K562 (cell line): ENCODE results near the gene ZNF296. TPM values are rescaled to one million over a fixed set of nuclear protein-coding genes. Genes with fewer than 3 reads are reported as not detected.

ENCODE experiments used
- ATF7 ChIP-seq: fragments of 450-650 bp; IDR thresholded peaks from 2 replicates; pipeline ENCODE4 v1.7.1; 2014; ENCODE audit warnings: mild to moderate bottlenecking, moderate library complexity
- FOXM1 ChIP-seq, 2 experiments: fragments of 450-650 bp in 1 of 2; sonication (generic) in 1 of 2; formaldehyde crosslinking in 1 of 2; IDR thresholded peaks; 2 replicates each; pipeline versions ENCODE4 v1.6.1 to v1.9.0; 2017 to 2022; ENCODE audit warnings: low read depth in 2 of 2, mild to moderate bottlenecking in 2 of 2, missing genetic modification reagents in 1 of 2, moderate library complexity in 1 of 2
- MAZ ChIP-seq, 2 experiments: fragments of 450-650 bp in 1 of 2; sonication (generic) in 1 of 2; formaldehyde crosslinking; IDR thresholded peaks in 1 of 2; conservative IDR thresholded peaks in 1 of 2; 2 replicates each; pipeline versions ENCODE4 v1.4.0 to v1.5.0; 2020; ENCODE audit warnings: mild to moderate bottlenecking in 1 of 2, missing genetic modification reagents in 1 of 2
- MCM5 ChIP-seq: fragments of 450-650 bp; IDR thresholded peaks from 2 replicates; pipeline ENCODE4 v1.6.1; 2016; ENCODE audit warnings: low read depth
- NR4A1 ChIP-seq, 2 experiments: fragments of 250-450 bp in 1 of 2; fragments of 450-650 bp in 1 of 2; sonication (Bioruptor Pico) in 1 of 2; IDR thresholded peaks; 2 replicates each; pipeline versions ENCODE4 v1.4.0 to v1.6.1; 2016 to 2020; ENCODE audit warnings: mild to moderate bottlenecking in 2 of 2, missing compliant biosample characterization in 1 of 2, missing genetic modification characterization in 1 of 2, moderate library complexity in 1 of 2
- NUFIP1 ChIP-seq: fragments of 450-650 bp; IDR thresholded peaks from 2 replicates; pipeline ENCODE4 v1.6.1; 2018; ENCODE audit not compliant: partially characterized antibody
- PCBP1 ChIP-seq: fragments of 200-400 bp; formaldehyde crosslinking; IDR thresholded peaks from 2 replicates; pipeline ENCODE4 v1.6.1; 2018; ENCODE audit warnings: mild to moderate bottlenecking, low read depth, low read length; ENCODE audit not compliant: poor library complexity, severe bottlenecking
- PHF21A ChIP-seq: fragments of 450-650 bp; IDR thresholded peaks from 2 replicates; pipeline ENCODE4 v1.6.1; 2017; ENCODE audit warnings: low read depth, borderline replicate concordance
- POLR3A ChIP-seq: IDR thresholded peaks from 2 replicates; pipeline ENCODE4 v1.6.1; 2011; ENCODE audit warnings: borderline replicate concordance, mild to moderate bottlenecking, moderate library complexity; ENCODE audit not compliant: insufficient read length, insufficient read depth; ENCODE audit errors: extremely low read depth
- TCF7 ChIP-seq: sonication (generic); IDR thresholded peaks from 2 replicates; pipeline ENCODE4 v1.6.1; 2016; ENCODE audit warnings: antibody characterized with exemption, borderline replicate concordance
- ZNF212 ChIP-seq: fragments of 450-650 bp; formaldehyde crosslinking; IDR thresholded peaks from 2 replicates; pipeline ENCODE4 v1.4.0; 2020; ENCODE audit warnings: mild to moderate bottlenecking
- ZNF586 ChIP-seq: fragments of 450-650 bp; formaldehyde crosslinking; conservative IDR thresholded peaks from 2 replicates; pipeline ENCODE4 v1.4.0; 2020; ENCODE audit warnings: mild to moderate bottlenecking, moderate library complexity
- polyA plus RNA-seq, 8 experiments: library from polyadenylated mRNA; depleted of rRNA in 4 of 8; stranded (reverse) in 5 of 8; unstranded in 3 of 8; fragments of >200 nt; fragmentation: Nextera tagmentation in 2 of 8; fragmentation: Illumina TruSeq in 1 of 8; extraction: Ambion mirVana in 2 of 8; extraction: Trizol in 1 of 8; gene quantifications; 2 replicates each; pipeline versions ENCODE4 v1.2.1 to v1.2.3, GENCODE V29; 2011 to 2014; ENCODE audit warnings: inconsistent platforms in 1 of 8, missing spikeins in 1 of 8
- total RNA-seq, 7 experiments: library from RNA; depleted of rRNA in 6 of 7; stranded (reverse); fragments of >200 nt in 6 of 7; fragmentation: Illumina TruSeq in 2 of 7; extraction: Trizol in 2 of 7; gene quantifications; 2 replicates each; pipeline versions ENCODE4 v1.2.1 to v1.2.3, GENCODE V29; 2011 to 2021; ENCODE audit warnings: low replicate concordance in 1 of 7
- TF ChIP-seq, protein P1 (sequence below): fragments of 250-450 bp; sonication (Bioruptor Pico); IDR thresholded peaks from 2 replicates; pipeline ENCODE4 v1.4.0; 2020
- TF ChIP-seq, protein P2 (sequence below): fragments of 250-450 bp; sonication (Bioruptor Pico); IDR thresholded peaks from 2 replicates; pipeline ENCODE4 v1.8.0; 2021; ENCODE audit warnings: moderate library complexity, mild to moderate bottlenecking, inconsistent platforms
- TF ChIP-seq, protein P3 (sequence below): fragments of 450-650 bp; conservative IDR thresholded peaks from 2 replicates; pipeline ENCODE4 v1.6.1; 2016; ENCODE audit warnings: missing genetic modification characterization, low read depth, mild to moderate bottlenecking, missing compliant biosample characterization, moderate library complexity

Gene ZNF296
- total and polyA plus RNA-seq, 9 of the 15 experiments (the other 6 are each of a cell fraction or from before 2014, with no cell fraction given), result 0.03 to 8.8 (median 0.47) TPM; not detected in 1

DNA sequence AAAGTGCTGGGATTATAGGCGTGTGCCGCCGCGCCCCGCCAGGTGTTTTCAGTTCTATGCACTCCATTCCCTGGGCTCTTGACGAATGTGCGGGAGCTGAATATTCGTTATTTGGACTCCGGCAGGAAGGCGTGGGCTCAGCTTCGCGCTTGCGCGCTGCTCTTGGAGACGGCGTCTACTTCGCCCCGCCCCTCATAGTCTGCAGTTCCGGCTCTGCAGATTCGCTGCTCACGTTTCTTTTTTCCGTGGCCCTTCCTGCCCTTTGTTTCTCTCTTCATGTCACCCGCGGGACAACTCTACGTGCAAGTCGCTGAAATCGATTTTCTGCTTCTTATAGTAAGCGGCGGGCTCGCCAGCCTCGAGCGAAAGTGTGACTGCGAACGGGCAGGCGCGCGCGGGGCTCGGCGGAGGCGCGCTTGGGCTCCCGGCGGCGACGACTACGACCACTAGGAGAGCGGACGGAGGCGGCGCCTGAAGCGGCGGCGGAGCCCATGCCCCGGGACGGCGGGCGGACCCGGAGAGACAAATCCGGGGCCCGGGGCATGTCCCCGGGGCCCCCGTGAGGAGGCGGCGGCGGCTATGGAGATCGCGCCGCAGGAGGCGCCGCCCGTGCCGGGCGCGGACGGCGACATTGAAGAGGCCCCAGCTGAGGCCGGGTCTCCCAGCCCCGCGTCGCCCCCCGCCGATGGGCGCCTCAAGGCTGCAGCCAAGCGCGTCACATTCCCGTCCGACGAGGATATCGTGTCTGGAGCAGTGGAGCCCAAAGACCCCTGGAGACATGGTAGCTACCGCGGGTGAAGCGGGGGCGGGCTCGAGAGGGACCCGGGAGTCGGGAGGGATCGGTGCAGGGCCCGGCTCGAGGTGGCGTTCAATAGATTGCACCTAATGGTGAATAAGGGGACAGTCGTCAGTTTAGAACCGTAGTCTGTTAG lies 16.7 kb upstream of the ZNF296 start, which contains the start of gene PPP1R37 (continued):
- TF ChIP-seq, protein P1, sequence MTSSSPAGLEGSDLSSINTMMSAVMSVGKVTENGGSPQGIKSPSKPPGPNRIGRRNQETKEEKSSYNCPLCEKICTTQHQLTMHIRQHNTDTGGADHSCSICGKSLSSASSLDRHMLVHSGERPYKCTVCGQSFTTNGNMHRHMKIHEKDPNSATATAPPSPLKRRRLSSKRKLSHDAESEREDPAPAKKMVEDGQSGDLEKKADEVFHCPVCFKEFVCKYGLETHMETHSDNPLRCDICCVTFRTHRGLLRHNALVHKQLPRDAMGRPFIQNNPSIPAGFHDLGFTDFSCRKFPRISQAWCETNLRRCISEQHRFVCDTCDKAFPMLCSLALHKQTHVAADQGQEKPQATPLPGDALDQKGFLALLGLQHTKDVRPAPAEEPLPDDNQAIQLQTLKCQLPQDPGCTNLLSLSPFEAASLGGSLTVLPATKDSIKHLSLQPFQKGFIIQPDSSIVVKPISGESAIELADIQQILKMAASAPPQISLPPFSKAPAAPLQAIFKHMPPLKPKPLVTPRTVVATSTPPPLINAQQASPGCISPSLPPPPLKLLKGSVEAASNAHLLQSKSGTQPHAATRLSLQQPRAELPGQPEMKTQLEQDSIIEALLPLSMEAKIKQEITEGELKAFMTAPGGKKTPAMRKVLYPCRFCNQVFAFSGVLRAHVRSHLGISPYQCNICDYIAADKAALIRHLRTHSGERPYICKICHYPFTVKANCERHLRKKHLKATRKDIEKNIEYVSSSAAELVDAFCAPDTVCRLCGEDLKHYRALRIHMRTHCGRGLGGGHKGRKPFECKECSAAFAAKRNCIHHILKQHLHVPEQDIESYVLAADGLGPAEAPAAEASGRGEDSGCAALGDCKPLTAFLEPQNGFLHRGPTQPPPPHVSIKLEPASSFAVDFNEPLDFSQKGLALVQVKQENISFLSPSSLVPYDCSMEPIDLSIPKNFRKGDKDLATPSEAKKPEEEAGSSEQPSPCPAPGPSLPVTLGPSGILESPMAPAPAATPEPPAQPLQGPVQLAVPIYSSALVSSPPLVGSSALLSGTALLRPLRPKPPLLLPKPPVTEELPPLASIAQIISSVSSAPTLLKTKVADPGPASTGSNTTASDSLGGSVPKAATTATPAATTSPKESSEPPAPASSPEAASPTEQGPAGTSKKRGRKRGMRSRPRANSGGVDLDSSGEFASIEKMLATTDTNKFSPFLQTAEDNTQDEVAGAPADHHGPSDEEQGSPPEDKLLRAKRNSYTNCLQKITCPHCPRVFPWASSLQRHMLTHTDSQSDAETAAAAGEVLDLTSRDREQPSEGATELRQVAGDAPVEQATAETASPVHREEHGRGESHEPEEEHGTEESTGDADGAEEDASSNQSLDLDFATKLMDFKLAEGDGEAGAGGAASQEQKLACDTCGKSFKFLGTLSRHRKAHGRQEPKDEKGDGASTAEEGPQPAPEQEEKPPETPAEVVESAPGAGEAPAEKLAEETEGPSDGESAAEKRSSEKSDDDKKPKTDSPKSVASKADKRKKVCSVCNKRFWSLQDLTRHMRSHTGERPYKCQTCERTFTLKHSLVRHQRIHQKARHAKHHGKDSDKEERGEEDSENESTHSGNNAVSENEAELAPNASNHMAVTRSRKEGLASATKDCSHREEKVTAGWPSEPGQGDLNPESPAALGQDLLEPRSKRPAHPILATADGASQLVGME, result no peak
- TF ChIP-seq TCF7 (peak; percentile 77; the same call in 1 of the 2 replicates), MCM5 (no peak), FOXM1 (IDR thresholded peaks at IDR 0.05; ENCODE audit: low read depth) (no peak), FOXM1 (CRISPR knock-in tag; IDR thresholded peaks at IDR 0.05; ENCODE audit: low read depth) (0 out of 2 replicates have a peak, but pooled peaks have one; percentile 11), POLR3A (no peak), ZNF212 (CRISPR knock-in tag) (no peak), ZNF586 (CRISPR knock-in tag) (no peak), ATF7 (peak; percentile 87), NR4A1 (CRISPR knock-in tag; IDR thresholded peaks at IDR 0.05) (no peak), NR4A1 (tag; IDR thresholded peaks at IDR 0.05) (0 out of 2 replicates have a peak, but pooled peaks have one; percentile 35), NUFIP1 (no peak), PHF21A (peak; percentile 63; the same call in 1 of the 2 replicates), PCBP1 (peak; percentile 65), MAZ (CRISPR knock-in tag; conservative IDR thresholded peaks at IDR 0.05 in 1 of 2, IDR thresholded peaks at IDR 0.05 in 1 of 2) (peak; percentile 94)
- TF ChIP-seq, protein P2, sequence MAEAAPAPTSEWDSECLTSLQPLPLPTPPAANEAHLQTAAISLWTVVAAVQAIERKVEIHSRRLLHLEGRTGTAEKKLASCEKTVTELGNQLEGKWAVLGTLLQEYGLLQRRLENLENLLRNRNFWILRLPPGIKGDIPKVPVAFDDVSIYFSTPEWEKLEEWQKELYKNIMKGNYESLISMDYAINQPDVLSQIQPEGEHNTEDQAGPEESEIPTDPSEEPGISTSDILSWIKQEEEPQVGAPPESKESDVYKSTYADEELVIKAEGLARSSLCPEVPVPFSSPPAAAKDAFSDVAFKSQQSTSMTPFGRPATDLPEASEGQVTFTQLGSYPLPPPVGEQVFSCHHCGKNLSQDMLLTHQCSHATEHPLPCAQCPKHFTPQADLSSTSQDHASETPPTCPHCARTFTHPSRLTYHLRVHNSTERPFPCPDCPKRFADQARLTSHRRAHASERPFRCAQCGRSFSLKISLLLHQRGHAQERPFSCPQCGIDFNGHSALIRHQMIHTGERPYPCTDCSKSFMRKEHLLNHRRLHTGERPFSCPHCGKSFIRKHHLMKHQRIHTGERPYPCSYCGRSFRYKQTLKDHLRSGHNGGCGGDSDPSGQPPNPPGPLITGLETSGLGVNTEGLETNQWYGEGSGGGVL, result no peak
- TF ChIP-seq, protein P3, sequence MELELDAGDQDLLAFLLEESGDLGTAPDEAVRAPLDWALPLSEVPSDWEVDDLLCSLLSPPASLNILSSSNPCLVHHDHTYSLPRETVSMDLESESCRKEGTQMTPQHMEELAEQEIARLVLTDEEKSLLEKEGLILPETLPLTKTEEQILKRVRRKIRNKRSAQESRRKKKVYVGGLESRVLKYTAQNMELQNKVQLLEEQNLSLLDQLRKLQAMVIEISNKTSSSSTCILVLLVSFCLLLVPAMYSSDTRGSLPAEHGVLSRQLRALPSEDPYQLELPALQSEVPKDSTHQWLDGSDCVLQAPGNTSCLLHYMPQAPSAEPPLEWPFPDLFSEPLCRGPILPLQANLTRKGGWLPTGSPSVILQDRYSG (tag), result 0 out of 2 replicates have a peak, but pooled peaks have one; percentile 50
